Osteocyte (in vitro differentiated cells): ENCODE data around the gene ARID3C. TPM values are rescaled to one million over a fixed set of nuclear protein-coding genes. Genes with fewer than 3 reads are reported as not detected.

Source experiments
- DNase-seq: peaks from one replicate; pipeline ENCODE4 v3.0.0; 2021; ENCODE audit warnings: mixed read lengths; ENCODE audit not compliant: unreplicated experiment; ENCODE audit errors: extremely low spot score
- H3K27ac Mint-ChIP-seq: one replicate; pipeline ENCODE4 v1.8.0; 2021; ENCODE audit warnings: mild to moderate bottlenecking, mixed read lengths; ENCODE audit not compliant: unreplicated experiment
- H3K27me3 Mint-ChIP-seq: one replicate; pipeline ENCODE4 v1.8.0; 2021; ENCODE audit warnings: mixed read lengths; ENCODE audit not compliant: unreplicated experiment
- H3K36me3 Mint-ChIP-seq: one replicate; pipeline ENCODE4 v1.8.0; 2021; ENCODE audit warnings: mixed read lengths; ENCODE audit not compliant: unreplicated experiment
- H3K4me1 Mint-ChIP-seq: one replicate; pipeline ENCODE4 v1.8.0; 2021; ENCODE audit warnings: mixed read lengths; ENCODE audit not compliant: unreplicated experiment
- H3K4me3 Mint-ChIP-seq: one replicate; pipeline ENCODE4 v1.8.0; 2021; ENCODE audit warnings: mild to moderate bottlenecking, moderate library complexity, mixed read lengths; ENCODE audit not compliant: unreplicated experiment
- H3K9me3 Mint-ChIP-seq: one replicate; pipeline ENCODE4 v1.8.0; 2021; ENCODE audit warnings: mixed read lengths; ENCODE audit not compliant: unreplicated experiment
- CTCF ChIP-seq: fragments of 200-600 bp; sonication (generic); IDR thresholded peaks from 2 replicates; pipeline ENCODE4 v1.5.0; 2021; ENCODE audit warnings: antibody characterized with exemption, mild to moderate bottlenecking, moderate library complexity
- total RNA-seq: library from RNA; stranded (reverse); gene quantifications from 2 replicates; pipeline ENCODE4 v1.2.1, GENCODE V29; 2021

The ARID3C gene
- total RNA-seq, 1 donor from 2014 or later: not detected

GRCh38 chr9:34572092-34572491 is 56.8 kb downstream of the ARID3C start:
- H3K9me3 Mint-ChIP-seq: no peaks in the 10 kb centered on the region
- no peak overlapping the region for H3K4me3 Mint-ChIP-seq
- no peak overlapping the region for H3K27ac Mint-ChIP-seq
- no peaks in the 10 kb centered on the region for H3K36me3 Mint-ChIP-seq
- H3K27me3 Mint-ChIP-seq: peaks cover 40% of the 10 kb centered on the region
- no peak for TF ChIP-seq CTCF
- peaks cover 1% of the 10 kb centered on the region for H3K4me1 Mint-ChIP-seq
- DNase-seq: no peak

- Mint-ChIP-seq H3K4me1 (no peaks in the 10 kb centered on the region), H3K4me3 (no peak overlapping the region), H3K36me3 (no peaks in the 10 kb centered on the region), H3K9me3 (no peaks in the 10 kb centered on the region), H3K27ac (no peak overlapping the region), H3K27me3 (peaks cover 41% of the 10 kb centered on the region)
- DNase-seq: no peak
- TF ChIP-seq CTCF: no peak
These were observed 57.4 kb downstream of the ARID3C start for GRCh38 chr9:34571481-34571810.

Other genes starting within 250 kb of the ARID3C start
- gene FAM219A, start 170.5 kb downstream of the ARID3C start, total RNA-seq: 24.8 and 25.9 TPM in 2 replicates
- gene DNAI1, start 170.3 kb downstream of the ARID3C start, total RNA-seq: not detected in 2 replicates
- gene ENHO, start 106.1 kb downstream of the ARID3C start, total RNA-seq: 0.86 and 1.0 TPM in 2 replicates
- 0.18 TPM in 1 of 2 replicates, not detected in the other for gene CNTFR, start 39.3 kb downstream of the ARID3C start, total RNA-seq
- 14.4 and 16.2 TPM in 2 replicates for gene RPP25L, start 17.0 kb downstream of the ARID3C start, total RNA-seq
- gene DCTN3, start 8.6 kb downstream of the ARID3C start, total RNA-seq: 97.0 and 105 TPM in 2 replicates
- gene SIGMAR1, start 8.7 kb upstream of the ARID3C start, total RNA-seq: 71.9 and 76.7 TPM in 2 replicates
- 57.2 and 58.4 TPM in 2 replicates for gene GALT, start 17.6 kb upstream of the ARID3C start, total RNA-seq
- 32.6 and 36.7 TPM in 2 replicates for gene IL11RA, start 23.1 kb upstream of the ARID3C start, total RNA-seq
- 0.78 and 1.1 TPM in 2 replicates for gene CCL27, start 33.6 kb upstream of the ARID3C start, total RNA-seq
- not detected in 2 replicates for gene CCL19, start 62.2 kb upstream of the ARID3C start, total RNA-seq
- not detected in 2 replicates for gene CCL21, start 81.1 kb upstream of the ARID3C start, total RNA-seq